Body of pancreas (tissue), 4 donors: Measurements from ENCODE around the gene DHX29. TPM values are rescaled to one million over a fixed set of nuclear protein-coding genes. Genes with fewer than 3 reads are reported as not detected.

Experiments
- ATAC-seq: fragments of 150-250 bp; one replicate; pipeline ENCODE4 v1.9.1; 2016
- DNase-seq, 4 donors: peaks; one replicate each; pipeline ENCODE4 v3.0.0-alpha.2; 2019
- H3K27ac ChIP-seq, 4 donors: fragments of 200-600 bp; sonication (generic); 1 replicate in 3 of 4; 2 replicates in 1 of 4; pipeline versions ENCODE4 v1.5.1 to v1.6.1; 2016 to 2019; ENCODE audit warnings: mild to moderate bottlenecking in 1 of 4, mixed read lengths in 1 of 4, moderate library complexity in 1 of 4
- H3K27me3 ChIP-seq, 2 donors: fragments of 200-600 bp; sonication (generic); one replicate each; pipeline ENCODE4 v1.6.0; 2016; ENCODE audit warnings: mild to moderate bottlenecking in 1 of 2
- H3K36me3 ChIP-seq, 2 donors: fragments of 200-600 bp; sonication (generic); replicated peaks in 1 of 2; 2 replicates each; pipeline ENCODE4 v1.5.1; 2016; ENCODE audit warnings: low read depth in 2 of 2; ENCODE audit not compliant: insufficient read depth in 1 of 2
- H3K4me1 ChIP-seq: fragments of 200-600 bp; sonication (generic); one replicate; pipeline ENCODE4 v1.6.0; 2016
- H3K4me3 ChIP-seq, 2 donors: fragments of 200-600 bp; sonication (generic); 1 replicate in 1 of 2; 2 replicates in 1 of 2; pipeline ENCODE4 v1.5.1; 2016 to 2019
- H3K9me3 ChIP-seq, 3 donors: fragments of 200-600 bp; sonication (generic); 1 replicate in 2 of 3; 2 replicates in 1 of 3; pipeline ENCODE4 v1.5.1; 2016
- POLR2A ChIP-seq, 3 donors: fragments of 450-650 bp; IDR thresholded peaks; one replicate each; pipeline ENCODE4 v1.6.1; 2016; ENCODE audit warnings: antibody characterized with exemption in 3 of 3, mild to moderate bottlenecking in 2 of 3
- WGBS, 2 donors: methylation state at CpG; one replicate each; pipeline ENCODE4 v1.1.5; 2017; 5-methylcytosine and 5-hydroxymethylcytosine counted together
- intact Hi-C: fragments of 100-400 bp; cut with DNase I; formaldehyde crosslinking; loops from one replicate; pipeline ENCODE4 v1.15.1; 2023
- total RNA-seq, 2 donors: library from RNA; depleted of rRNA; stranded (reverse); fragments of >200 nt; gene quantifications; one replicate each; pipeline ENCODE4 v1.1.0, GENCODE V29; 2016
- TF ChIP-seq, protein P1 (sequence below), 7 experiments: fragments of 450-650 bp in 4 of 7; fragments of 200-600 bp in 3 of 7; sonication (generic) in 3 of 7; IDR thresholded peaks; one replicate each; pipeline ENCODE4 v1.5.1; 2016 to 2019; ENCODE audit warnings: antibody characterized with exemption in 7 of 7

DHX29 gene
- total RNA-seq, 2 donors from 2014 or later = 11.9 to 25.4 TPM

GRCh38 chr5:55225346-55225745, 82.1 kb downstream of the DHX29 start:
- H3K9me3 ChIP-seq = no peaks in the 10 kb centered on the region
- no peaks in the 10 kb centered on the region for H3K27me3 ChIP-seq
- no peak overlapping the region for H3K4me3 ChIP-seq
- H3K27ac ChIP-seq = no peak overlapping the region
- H3K36me3 ChIP-seq = no peaks in the 10 kb centered on the region
- no peak for TF ChIP-seq POLR2A (IDR thresholded peaks at IDR 0.05)
- TF ChIP-seq, protein P1, sequence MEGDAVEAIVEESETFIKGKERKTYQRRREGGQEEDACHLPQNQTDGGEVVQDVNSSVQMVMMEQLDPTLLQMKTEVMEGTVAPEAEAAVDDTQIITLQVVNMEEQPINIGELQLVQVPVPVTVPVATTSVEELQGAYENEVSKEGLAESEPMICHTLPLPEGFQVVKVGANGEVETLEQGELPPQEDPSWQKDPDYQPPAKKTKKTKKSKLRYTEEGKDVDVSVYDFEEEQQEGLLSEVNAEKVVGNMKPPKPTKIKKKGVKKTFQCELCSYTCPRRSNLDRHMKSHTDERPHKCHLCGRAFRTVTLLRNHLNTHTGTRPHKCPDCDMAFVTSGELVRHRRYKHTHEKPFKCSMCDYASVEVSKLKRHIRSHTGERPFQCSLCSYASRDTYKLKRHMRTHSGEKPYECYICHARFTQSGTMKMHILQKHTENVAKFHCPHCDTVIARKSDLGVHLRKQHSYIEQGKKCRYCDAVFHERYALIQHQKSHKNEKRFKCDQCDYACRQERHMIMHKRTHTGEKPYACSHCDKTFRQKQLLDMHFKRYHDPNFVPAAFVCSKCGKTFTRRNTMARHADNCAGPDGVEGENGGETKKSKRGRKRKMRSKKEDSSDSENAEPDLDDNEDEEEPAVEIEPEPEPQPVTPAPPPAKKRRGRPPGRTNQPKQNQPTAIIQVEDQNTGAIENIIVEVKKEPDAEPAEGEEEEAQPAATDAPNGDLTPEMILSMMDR (IDR thresholded peaks at IDR 0.05) = no peak
- peaks cover 24% of the 10 kb centered on the region for H3K4me1 ChIP-seq
- intact Hi-C loops = loop anchor here (5.0 kb wide), 1 partner anchor 43 kb away; no protein-coding TSS in a partner anchor
- ATAC-seq (no peak), DNase-seq (no peak)

GRCh38 chr5:55223812-55224240, 83.7 kb downstream of the DHX29 start:
- no peak overlapping the region for H3K4me3 ChIP-seq
- 55 to 76% methylated on average over 7 of the region's 7 CpGs for WGBS, 2 donors
- peaks cover 37% of the 10 kb centered on the region for H3K4me1 ChIP-seq
- H3K27me3 ChIP-seq = no peaks in the 10 kb centered on the region
- no peak for DNase-seq
- no peaks in the 10 kb centered on the region for H3K36me3 ChIP-seq
- TF ChIP-seq, protein P1 (IDR thresholded peaks at IDR 0.05) = no peak
- TF ChIP-seq POLR2A (IDR thresholded peaks at IDR 0.05) = no peak
- no peaks in the 10 kb centered on the region for H3K9me3 ChIP-seq
- ATAC-seq = no peak
- H3K27ac ChIP-seq = no peak overlapping the region
- intact Hi-C loops = no loop called here

- Histone ChIP-seq H3K4me1 (peaks cover 43% of the 10 kb centered on the region), H3K36me3 (no peaks in the 10 kb centered on the region), H3K27ac (no peak overlapping the region), H3K9me3 (no peaks in the 10 kb centered on the region), H3K4me3 (no peak overlapping the region), H3K27me3 (no peaks in the 10 kb centered on the region)
- DNase-seq = no peak
- ATAC-seq = no peak
- no peak for TF ChIP-seq POLR2A (IDR thresholded peaks at IDR 0.05)
- TF ChIP-seq, protein P1 (IDR thresholded peaks at IDR 0.05) = no peak
- intact Hi-C loops = no loop called here
- 48 to 63% methylated on average over 34 to 58 of the region's 61 CpGs for WGBS, 2 donors
Measured at GRCh38 chr5:55222985-55223811, 84.3 kb downstream of the DHX29 start.

DNA sequence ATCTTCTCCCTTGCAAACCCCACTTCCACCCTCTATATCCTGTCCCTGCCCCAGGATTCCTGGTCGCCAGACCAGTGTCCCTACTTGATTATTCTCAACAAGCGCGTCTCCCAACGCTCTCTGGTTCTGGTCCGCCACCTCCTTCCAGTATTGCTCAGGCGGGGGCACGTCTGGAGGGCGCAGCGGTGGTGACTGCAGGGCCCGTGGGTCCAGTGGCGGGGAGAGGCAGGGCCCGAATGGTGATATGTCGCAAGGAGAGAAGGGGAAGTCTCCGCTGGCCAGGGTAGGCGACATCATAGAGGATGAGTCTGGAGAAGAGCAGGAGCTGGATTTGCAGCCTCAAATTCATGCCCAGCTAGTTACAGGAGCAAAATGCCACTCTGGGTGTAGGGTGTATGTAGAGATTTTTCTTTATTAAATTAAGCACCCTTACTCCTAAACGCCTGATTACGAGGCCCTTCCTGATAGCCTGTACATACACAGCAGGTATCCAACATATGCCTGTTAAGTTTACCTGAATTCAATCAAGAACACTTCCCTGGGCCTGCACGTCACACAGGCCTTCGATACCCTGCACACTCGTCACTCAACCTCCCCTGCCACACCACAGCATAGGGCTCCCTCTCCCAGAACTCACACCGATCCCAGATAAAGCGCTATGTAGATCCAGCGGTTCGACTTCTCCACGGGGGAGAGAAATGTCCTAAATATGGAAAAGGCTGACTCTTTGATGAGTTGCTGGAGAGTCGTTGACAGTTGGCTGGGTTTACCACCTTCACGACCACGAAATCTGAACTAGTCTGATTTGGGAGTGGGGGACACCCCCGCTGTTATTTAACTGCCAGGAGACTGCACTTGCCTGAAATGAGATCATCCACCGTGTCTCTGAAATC, 85.2 kb downstream of the DHX29 start:
- 47 to 71% methylated on average over 30 of the region's 30 CpGs for WGBS, 2 donors
- H3K4me3 ChIP-seq = no peak overlapping the region

More for the DNA sequence above, 85.2 kb downstream of the DHX29 start:
- Histone ChIP-seq H3K9me3 (no peaks in the 10 kb centered on the region), H3K27ac (no peak overlapping the region), H3K4me1 (peaks cover 44% of the 10 kb centered on the region), H3K27me3 (no peaks in the 10 kb centered on the region), H3K36me3 (no peaks in the 10 kb centered on the region)
- DNase-seq = no peak
- no peak for ATAC-seq
- TF ChIP-seq, protein P1 (IDR thresholded peaks at IDR 0.05) = no peak
- no peak for TF ChIP-seq POLR2A (IDR thresholded peaks at IDR 0.05)
- intact Hi-C loops = no loop called here
